ENCODE measurements around the gene TRIM45.

TRIM45 gene

DNA sequence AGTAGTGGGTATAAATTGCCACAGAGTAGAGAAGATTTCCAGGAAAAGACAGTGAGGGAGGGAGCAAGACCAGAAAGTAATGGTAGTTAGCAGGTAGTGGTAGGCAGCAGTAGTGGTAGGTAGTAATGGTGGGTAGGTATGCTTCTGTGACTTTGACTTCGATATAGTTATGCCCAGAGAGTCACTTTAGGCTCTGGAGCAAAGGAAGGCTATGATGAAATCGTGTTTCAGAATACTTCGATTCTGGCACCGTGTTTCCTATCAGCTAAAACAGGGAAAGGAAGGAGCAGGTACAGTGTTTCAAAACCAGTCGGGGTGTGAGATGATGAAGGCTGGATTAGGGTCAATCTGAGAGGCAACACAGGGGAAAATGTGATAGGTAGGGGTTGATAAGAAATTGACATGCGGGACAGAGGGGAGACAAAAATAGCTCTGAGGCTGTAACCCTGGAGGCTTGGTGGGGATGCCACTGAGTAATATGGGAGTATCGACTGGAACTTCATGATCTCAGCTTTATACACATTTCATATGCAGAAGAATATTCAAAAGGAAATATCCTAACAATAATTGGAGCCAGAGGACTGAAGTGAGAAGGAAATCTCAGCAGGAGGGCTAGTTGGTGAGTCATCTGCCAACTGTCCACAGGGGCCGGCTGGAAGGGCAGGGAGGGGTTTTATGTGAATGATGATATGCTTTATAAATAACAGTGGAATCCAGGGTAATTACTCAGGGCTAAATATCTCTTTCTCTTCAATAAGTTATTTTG, 25.2 kb upstream of the TRIM45 start (continued):
- TF ChIP-seq ZBTB1 (tag by site-specific recombination; IDR thresholded peaks at IDR 0.05), result no peak
- no peak for TF ChIP-seq ZNF707 (tag by site-specific recombination; IDR thresholded peaks at IDR 0.05)
- no peak for TF ChIP-seq ZNF19 (tag by site-specific recombination; IDR thresholded peaks at IDR 0.05; ENCODE audit: low read depth)
- peak; percentile 38 for TF ChIP-seq ZNF366 (tag by site-specific recombination; conservative IDR thresholded peaks at IDR 0.05)
- no peak for TF ChIP-seq KLF9 (tag by site-specific recombination; IDR thresholded peaks at IDR 0.05; ENCODE audit: low read depth)
- TF ChIP-seq ZNF16 (tag by site-specific recombination; IDR thresholded peaks at IDR 0.05; ENCODE audit: low read depth), result no peak
- TF ChIP-seq ZNF585B (tag by site-specific recombination; IDR thresholded peaks at IDR 0.05), result no peak
- TF ChIP-seq ZNF416 (tag by site-specific recombination; IDR thresholded peaks at IDR 0.05), result no peak
- TF ChIP-seq, protein P1, sequence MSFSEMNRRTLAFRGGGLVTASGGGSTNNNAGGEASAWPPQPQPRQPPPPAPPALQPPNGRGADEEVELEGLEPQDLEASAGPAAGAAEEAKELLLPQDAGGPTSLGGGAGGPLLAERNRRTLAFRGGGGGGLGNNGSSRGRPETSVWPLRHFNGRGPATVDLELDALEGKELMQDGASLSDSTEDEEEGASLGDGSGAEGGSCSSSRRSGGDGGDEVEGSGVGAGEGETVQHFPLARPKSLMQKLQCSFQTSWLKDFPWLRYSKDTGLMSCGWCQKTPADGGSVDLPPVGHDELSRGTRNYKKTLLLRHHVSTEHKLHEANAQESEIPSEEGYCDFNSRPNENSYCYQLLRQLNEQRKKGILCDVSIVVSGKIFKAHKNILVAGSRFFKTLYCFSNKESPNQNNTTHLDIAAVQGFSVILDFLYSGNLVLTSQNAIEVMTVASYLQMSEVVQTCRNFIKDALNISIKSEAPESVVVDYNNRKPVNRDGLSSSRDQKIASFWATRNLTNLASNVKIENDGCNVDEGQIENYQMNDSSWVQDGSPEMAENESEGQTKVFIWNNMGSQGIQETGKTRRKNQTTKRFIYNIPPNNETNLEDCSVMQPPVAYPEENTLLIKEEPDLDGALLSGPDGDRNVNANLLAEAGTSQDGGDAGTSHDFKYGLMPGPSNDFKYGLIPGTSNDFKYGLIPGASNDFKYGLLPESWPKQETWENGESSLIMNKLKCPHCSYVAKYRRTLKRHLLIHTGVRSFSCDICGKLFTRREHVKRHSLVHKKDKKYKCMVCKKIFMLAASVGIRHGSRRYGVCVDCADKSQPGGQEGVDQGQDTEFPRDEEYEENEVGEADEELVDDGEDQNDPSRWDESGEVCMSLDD (tag by site-specific recombination; IDR thresholded peaks at IDR 0.05), result no peak
- TF ChIP-seq, protein P2, sequence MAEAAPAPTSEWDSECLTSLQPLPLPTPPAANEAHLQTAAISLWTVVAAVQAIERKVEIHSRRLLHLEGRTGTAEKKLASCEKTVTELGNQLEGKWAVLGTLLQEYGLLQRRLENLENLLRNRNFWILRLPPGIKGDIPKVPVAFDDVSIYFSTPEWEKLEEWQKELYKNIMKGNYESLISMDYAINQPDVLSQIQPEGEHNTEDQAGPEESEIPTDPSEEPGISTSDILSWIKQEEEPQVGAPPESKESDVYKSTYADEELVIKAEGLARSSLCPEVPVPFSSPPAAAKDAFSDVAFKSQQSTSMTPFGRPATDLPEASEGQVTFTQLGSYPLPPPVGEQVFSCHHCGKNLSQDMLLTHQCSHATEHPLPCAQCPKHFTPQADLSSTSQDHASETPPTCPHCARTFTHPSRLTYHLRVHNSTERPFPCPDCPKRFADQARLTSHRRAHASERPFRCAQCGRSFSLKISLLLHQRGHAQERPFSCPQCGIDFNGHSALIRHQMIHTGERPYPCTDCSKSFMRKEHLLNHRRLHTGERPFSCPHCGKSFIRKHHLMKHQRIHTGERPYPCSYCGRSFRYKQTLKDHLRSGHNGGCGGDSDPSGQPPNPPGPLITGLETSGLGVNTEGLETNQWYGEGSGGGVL (tag by site-specific recombination; IDR thresholded peaks at IDR 0.05), result peak; percentile 20; the same call in 1 of the 2 replicates
- TF ChIP-seq, protein P3, sequence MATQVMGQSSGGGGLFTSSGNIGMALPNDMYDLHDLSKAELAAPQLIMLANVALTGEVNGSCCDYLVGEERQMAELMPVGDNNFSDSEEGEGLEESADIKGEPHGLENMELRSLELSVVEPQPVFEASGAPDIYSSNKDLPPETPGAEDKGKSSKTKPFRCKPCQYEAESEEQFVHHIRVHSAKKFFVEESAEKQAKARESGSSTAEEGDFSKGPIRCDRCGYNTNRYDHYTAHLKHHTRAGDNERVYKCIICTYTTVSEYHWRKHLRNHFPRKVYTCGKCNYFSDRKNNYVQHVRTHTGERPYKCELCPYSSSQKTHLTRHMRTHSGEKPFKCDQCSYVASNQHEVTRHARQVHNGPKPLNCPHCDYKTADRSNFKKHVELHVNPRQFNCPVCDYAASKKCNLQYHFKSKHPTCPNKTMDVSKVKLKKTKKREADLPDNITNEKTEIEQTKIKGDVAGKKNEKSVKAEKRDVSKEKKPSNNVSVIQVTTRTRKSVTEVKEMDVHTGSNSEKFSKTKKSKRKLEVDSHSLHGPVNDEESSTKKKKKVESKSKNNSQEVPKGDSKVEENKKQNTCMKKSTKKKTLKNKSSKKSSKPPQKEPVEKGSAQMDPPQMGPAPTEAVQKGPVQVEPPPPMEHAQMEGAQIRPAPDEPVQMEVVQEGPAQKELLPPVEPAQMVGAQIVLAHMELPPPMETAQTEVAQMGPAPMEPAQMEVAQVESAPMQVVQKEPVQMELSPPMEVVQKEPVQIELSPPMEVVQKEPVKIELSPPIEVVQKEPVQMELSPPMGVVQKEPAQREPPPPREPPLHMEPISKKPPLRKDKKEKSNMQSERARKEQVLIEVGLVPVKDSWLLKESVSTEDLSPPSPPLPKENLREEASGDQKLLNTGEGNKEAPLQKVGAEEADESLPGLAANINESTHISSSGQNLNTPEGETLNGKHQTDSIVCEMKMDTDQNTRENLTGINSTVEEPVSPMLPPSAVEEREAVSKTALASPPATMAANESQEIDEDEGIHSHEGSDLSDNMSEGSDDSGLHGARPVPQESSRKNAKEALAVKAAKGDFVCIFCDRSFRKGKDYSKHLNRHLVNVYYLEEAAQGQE (tag by site-specific recombination; IDR thresholded peaks at IDR 0.05), result 0 out of 2 replicates have a peak, but pooled peaks have one; percentile 21
- no peak for TF ChIP-seq ZNF211 (tag by site-specific recombination; IDR thresholded peaks at IDR 0.05; ENCODE audit: low read depth)
- TF ChIP-seq, protein P4, sequence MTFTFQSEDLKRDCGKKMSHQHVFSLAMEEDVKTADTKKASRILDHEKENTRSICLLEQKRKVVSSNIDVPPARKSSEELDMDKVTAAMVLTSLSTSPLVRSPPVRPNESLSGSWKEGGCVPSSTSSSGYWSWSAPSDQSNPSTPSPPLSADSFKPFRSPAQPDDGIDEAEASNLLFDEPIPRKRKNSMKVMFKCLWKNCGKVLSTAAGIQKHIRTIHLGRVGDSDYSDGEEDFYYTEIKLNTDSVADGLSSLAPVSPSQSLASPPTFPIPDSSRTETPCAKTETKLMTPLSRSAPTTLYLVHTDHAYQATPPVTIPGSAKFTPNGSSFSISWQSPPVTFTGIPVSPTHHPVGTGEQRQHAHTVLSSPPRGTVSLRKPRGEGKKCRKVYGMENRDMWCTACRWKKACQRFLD (tag by site-specific recombination; IDR thresholded peaks at IDR 0.05), result no peak
- TF ChIP-seq, protein P5, sequence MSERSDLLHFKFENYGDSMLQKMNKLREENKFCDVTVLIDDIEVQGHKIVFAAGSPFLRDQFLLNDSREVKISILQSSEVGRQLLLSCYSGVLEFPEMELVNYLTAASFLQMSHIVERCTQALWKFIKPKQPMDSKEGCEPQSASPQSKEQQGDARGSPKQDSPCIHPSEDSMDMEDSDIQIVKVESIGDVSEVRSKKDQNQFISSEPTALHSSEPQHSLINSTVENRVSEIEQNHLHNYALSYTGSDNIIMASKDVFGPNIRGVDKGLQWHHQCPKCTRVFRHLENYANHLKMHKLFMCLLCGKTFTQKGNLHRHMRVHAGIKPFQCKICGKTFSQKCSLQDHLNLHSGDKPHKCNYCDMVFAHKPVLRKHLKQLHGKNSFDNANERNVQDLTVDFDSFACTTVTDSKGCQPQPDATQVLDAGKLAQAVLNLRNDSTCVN (tag by site-specific recombination; optimal IDR thresholded peaks at IDR 0.05), result no peak
- no peak for TF ChIP-seq ZNF501 (tag by site-specific recombination; IDR thresholded peaks at IDR 0.05)
- peak; percentile 85 for TF ChIP-seq IKZF3 (tag by site-specific recombination; IDR thresholded peaks at IDR 0.05)
- TF ChIP-seq, protein P6, sequence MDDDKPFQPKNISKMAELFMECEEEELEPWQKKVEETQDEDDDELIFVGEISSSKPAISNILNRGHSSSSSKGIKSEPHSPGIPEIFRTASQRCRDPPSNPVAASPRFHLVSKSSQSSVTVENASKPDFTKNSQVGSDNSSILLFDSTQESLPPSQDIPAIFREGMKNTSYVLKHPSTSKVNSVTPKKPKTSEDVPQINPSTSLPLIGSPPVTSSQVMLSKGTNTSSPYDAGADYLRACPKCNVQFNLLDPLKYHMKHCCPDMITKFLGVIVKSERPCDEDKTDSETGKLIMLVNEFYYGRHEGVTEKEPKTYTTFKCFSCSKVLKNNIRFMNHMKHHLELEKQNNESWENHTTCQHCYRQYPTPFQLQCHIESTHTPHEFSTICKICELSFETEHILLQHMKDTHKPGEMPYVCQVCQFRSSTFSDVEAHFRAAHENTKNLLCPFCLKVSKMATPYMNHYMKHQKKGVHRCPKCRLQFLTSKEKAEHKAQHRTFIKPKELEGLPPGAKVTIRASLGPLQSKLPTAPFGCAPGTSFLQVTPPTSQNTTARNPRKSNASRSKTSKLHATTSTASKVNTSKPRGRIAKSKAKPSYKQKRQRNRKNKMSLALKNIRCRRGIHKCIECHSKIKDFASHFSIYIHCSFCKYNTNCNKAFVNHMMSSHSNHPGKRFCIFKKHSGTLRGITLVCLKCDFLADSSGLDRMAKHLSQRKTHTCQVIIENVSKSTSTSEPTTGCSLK (tag by site-specific recombination; IDR thresholded peaks at IDR 0.05), result no peak
- TF ChIP-seq ZNF133 (tag by site-specific recombination; IDR thresholded peaks at IDR 0.05), result no peak
- TF ChIP-seq, protein P7, sequence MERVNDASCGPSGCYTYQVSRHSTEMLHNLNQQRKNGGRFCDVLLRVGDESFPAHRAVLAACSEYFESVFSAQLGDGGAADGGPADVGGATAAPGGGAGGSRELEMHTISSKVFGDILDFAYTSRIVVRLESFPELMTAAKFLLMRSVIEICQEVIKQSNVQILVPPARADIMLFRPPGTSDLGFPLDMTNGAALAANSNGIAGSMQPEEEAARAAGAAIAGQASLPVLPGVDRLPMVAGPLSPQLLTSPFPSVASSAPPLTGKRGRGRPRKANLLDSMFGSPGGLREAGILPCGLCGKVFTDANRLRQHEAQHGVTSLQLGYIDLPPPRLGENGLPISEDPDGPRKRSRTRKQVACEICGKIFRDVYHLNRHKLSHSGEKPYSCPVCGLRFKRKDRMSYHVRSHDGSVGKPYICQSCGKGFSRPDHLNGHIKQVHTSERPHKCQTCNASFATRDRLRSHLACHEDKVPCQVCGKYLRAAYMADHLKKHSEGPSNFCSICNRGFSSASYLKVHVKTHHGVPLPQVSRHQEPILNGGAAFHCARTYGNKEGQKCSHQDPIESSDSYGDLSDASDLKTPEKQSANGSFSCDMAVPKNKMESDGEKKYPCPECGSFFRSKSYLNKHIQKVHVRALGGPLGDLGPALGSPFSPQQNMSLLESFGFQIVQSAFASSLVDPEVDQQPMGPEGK (tag by site-specific recombination; IDR thresholded peaks at IDR 0.05), result peak; percentile 75
- 0 out of 2 replicates have a peak, but pooled peaks have one; percentile 44 for TF ChIP-seq ZFP69B (tag by site-specific recombination; IDR thresholded peaks at IDR 0.05)
- TF ChIP-seq, protein P8, sequence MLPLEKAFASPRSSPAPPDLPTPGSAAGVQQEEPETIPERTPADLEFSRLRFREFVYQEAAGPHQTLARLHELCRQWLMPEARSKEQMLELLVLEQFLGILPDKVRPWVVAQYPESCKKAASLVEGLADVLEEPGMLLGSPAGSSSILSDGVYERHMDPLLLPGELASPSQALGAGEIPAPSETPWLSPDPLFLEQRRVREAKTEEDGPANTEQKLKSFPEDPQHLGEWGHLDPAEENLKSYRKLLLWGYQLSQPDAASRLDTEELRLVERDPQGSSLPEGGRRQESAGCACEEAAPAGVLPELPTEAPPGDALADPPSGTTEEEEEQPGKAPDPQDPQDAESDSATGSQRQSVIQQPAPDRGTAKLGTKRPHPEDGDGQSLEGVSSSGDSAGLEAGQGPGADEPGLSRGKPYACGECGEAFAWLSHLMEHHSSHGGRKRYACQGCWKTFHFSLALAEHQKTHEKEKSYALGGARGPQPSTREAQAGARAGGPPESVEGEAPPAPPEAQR (tag by site-specific recombination; IDR thresholded peaks at IDR 0.05), result no peak
